MCF 10A (cell line): ENCODE measurements around the gene HOATZ. TPM values are rescaled to one million over a fixed set of nuclear protein-coding genes. Genes with fewer than 3 reads are reported as not detected.

Experiments
- BruUV-seq: library from RNA; stranded (reverse); fragments of 400-500 nt; replicated peaks from 2 replicates; lab custom pipeline; 2021; lab: Mats Ljungman, UMichigan
- CTCF ChIA-PET: fragments of 300-600 bp; sonication (Branson Sonifier 250); formaldehyde crosslinking; extraction: SDS; loops from one replicate; lab custom pipeline; 2021; ENCODE audit warnings: antibody characterized with exemption, inconsistent platforms; lab: Yijun Ruan, JAX
- POLR2A ChIA-PET: fragments of 300-600, 350-650 bp; sonication (Branson Sonifier 250); formaldehyde crosslinking; extraction: SDS; loops from one replicate; lab custom pipeline; 2020; ENCODE audit warnings: antibody characterized with exemption, inconsistent platforms; lab: Yijun Ruan, JAX
- DNase-seq: peaks from one replicate; pipeline ENCODE4 v3.0.0-alpha.2; 2018; ENCODE audit not compliant: unreplicated experiment
- H3K27ac Mint-ChIP-seq: one replicate; pipeline ENCODE4 v1.8.0; 2022; ENCODE audit warnings: mild to moderate bottlenecking, low read depth, mixed read lengths; ENCODE audit not compliant: unreplicated experiment
- H3K27me3 Mint-ChIP-seq: one replicate; pipeline ENCODE4 v1.8.0; 2022; ENCODE audit warnings: mixed read lengths; ENCODE audit not compliant: insufficient read depth, unreplicated experiment
- H3K36me3 Mint-ChIP-seq: one replicate; pipeline ENCODE4 v1.8.0; 2022; ENCODE audit warnings: mild to moderate bottlenecking, moderate library complexity, mixed read lengths; ENCODE audit not compliant: insufficient read depth, unreplicated experiment
- H3K4me1 Mint-ChIP-seq: one replicate; pipeline ENCODE4 v1.8.0; 2022; ENCODE audit warnings: mixed read lengths; ENCODE audit not compliant: insufficient read depth, unreplicated experiment
- H3K4me3 Mint-ChIP-seq: one replicate; pipeline ENCODE4 v1.8.0; 2022; ENCODE audit warnings: mild to moderate bottlenecking, moderate library complexity, mixed read lengths; ENCODE audit not compliant: unreplicated experiment
- H3K9me3 Mint-ChIP-seq: one replicate; pipeline ENCODE4 v1.8.0; 2022; ENCODE audit warnings: mixed read lengths; ENCODE audit not compliant: unreplicated experiment
- intact Hi-C: fragments of 100-400 bp; cut with micrococcal nuclease; formaldehyde crosslinking; loops from 2 replicates; pipeline ENCODE4 v1.14.1; 2022
- total RNA-seq: library from RNA; stranded (reverse); gene quantifications from 2 replicates; pipeline ENCODE4 v1.2.3, GENCODE V29; 2022
- TF ChIP-seq, protein P1 (sequence below): fragments of 200-600 bp; IDR thresholded peaks from one replicate; pipeline ENCODE4 v1.8.0; 2022; ENCODE audit warnings: antibody characterized with exemption, mild to moderate bottlenecking; ENCODE audit not compliant: unreplicated experiment

Gene HOATZ
- total RNA-seq, 1 experiment from 2014 or later = not detected

DNA sequence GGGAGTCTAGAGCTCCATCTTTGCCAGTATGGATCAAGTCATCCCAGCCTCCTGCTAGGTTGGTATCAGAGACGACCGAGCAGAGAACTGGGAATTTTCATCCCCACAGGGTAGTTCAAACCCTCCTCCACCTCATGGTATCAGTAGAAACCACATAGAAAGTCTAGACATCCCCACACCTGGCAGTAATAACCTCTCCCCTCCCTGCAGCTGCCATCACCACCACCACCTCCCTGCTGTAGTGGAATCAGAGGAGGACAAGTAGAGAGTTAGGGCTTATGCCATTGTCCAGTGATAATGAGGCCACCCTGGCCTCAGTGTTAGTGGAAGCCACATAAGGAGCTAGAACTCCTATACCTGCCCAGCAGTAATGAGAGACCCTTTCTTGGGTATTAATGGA is 36.7 kb upstream of the HOATZ start:
- intact Hi-C loops = no loop called here
- BruUV-seq = no TSS peak

DNA sequence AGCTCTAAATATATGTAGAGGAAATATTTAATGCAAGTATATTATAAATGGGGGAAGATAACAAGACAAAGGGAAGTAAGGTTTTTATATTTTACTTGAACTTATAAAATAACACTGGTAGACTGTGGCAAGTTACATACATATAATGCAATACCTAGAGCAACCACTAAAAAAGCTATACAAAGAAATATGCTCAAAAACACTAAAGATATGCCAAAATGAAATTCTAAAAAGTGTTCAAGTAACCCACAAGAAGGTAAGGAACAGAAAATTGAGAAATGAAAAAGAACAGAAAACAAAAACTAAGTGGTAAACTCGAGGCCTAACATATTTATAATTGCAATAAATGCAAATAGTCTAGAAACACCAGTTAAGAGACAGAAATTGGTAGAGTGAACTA is 34.9 kb upstream of the HOATZ start:
- Mint-ChIP-seq H3K9me3 (peaks cover 18% of the 10 kb centered on the region), H3K27ac (no peak overlapping the region), H3K36me3 (no peaks in the 10 kb centered on the region), H3K4me1 (peaks cover 5% of the 10 kb centered on the region), H3K4me3 (no peak overlapping the region), H3K27me3 (no peaks in the 10 kb centered on the region)
- ChIA-PET POLR2A (interaction anchor here (1.2 kb wide), 1 partner anchor 30 kb away, joined by 5 read pairs; no protein-coding TSS in a partner anchor), CTCF (interaction anchor here (1.0 to 1.4 kb wide), 2 partner anchors 19 to 26 kb away, joined by 4 to 7 read pairs; no protein-coding TSS in a partner anchor)
- no TSS peak for BruUV-seq
- DNase-seq = no peak
- TF ChIP-seq, protein P1, sequence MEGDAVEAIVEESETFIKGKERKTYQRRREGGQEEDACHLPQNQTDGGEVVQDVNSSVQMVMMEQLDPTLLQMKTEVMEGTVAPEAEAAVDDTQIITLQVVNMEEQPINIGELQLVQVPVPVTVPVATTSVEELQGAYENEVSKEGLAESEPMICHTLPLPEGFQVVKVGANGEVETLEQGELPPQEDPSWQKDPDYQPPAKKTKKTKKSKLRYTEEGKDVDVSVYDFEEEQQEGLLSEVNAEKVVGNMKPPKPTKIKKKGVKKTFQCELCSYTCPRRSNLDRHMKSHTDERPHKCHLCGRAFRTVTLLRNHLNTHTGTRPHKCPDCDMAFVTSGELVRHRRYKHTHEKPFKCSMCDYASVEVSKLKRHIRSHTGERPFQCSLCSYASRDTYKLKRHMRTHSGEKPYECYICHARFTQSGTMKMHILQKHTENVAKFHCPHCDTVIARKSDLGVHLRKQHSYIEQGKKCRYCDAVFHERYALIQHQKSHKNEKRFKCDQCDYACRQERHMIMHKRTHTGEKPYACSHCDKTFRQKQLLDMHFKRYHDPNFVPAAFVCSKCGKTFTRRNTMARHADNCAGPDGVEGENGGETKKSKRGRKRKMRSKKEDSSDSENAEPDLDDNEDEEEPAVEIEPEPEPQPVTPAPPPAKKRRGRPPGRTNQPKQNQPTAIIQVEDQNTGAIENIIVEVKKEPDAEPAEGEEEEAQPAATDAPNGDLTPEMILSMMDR = no peak
- intact Hi-C loops = no loop called here

More for the DNA sequence above, 36.7 kb upstream of the HOATZ start:
- POLR2A ChIA-PET = no interaction called here
- H3K9me3 Mint-ChIP-seq = peaks cover 8% of the 10 kb centered on the region
- no peak overlapping the region for H3K4me3 Mint-ChIP-seq
- no peaks in the 10 kb centered on the region for H3K27me3 Mint-ChIP-seq
- H3K4me1 Mint-ChIP-seq = peaks cover 5% of the 10 kb centered on the region
- no peak overlapping the region for H3K27ac Mint-ChIP-seq
- TF ChIP-seq, protein P1 = no peak
- DNase-seq = no peak
- CTCF ChIA-PET = no interaction called here
- H3K36me3 Mint-ChIP-seq = no peaks in the 10 kb centered on the region

DNA sequence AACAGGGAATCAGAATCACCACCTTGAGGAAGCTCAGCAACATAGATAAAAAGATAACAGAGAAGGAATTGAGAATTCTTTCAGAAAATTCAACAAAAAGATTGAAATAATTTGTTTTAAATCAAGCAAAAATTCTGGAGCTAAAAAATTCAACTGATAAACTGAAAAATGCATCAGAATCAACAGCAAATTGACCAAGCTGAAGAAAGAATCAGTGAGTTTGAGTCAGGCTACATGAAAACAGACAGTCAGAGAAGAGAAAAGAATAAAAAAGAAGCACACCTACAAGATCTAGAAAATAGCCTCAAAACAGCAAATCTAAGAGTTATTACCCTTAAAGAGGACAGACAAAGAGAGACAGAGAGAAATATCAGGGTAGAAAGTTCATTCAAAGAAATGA is 31.1 kb upstream of the HOATZ start:
- ChIA-PET POLR2A (interaction anchor here (0.7 to 1.0 kb wide), 3 partner anchors 28 to 461 kb away, joined by 3 read pairs; no protein-coding TSS in a partner anchor), CTCF (interaction anchor here (1.0 kb wide), 1 partner anchor 358 kb away, joined by 3 read pairs; no protein-coding TSS in a partner anchor)
- Mint-ChIP-seq H3K4me3 (no peak overlapping the region), H3K36me3 (no peaks in the 10 kb centered on the region), H3K9me3 (peaks cover 18% of the 10 kb centered on the region), H3K4me1 (peaks cover 3% of the 10 kb centered on the region), H3K27ac (no peak overlapping the region), H3K27me3 (no peaks in the 10 kb centered on the region)
- no TSS peak for BruUV-seq
- intact Hi-C loops = no loop called here
- DNase-seq = no peak
- TF ChIP-seq, protein P1 = no peak

DNA sequence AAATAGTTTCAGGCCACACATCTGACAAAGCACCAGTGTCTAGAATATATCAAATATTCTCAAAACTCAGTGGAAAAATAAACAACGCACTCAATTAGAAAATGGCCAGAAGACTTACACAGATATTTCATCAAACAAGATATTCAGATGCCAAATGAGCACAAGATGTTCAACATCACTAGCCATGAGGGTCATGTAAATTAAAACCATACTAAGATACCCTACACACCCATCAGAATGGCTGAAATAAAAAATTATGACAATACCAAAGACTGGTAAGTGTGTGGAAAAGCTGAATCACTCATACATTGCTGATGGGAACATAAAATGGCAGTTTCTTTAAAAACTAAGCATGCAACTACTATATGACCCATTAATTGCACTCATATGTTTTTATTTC is 24.1 kb upstream of the HOATZ start:
- intact Hi-C loops = no loop called here
- TF ChIP-seq, protein P1 = no peak
- H3K27me3 Mint-ChIP-seq = no peaks in the 10 kb centered on the region
- H3K36me3 Mint-ChIP-seq = no peaks in the 10 kb centered on the region
- BruUV-seq = no TSS peak
- no peak overlapping the region for H3K4me3 Mint-ChIP-seq
- ChIA-PET CTCF (interaction anchor here (0.5 kb wide), 1 partner anchor 83 kb away, joined by 3 read pairs; no protein-coding TSS in a partner anchor), POLR2A (no interaction called here)
- H3K9me3 Mint-ChIP-seq = no peaks in the 10 kb centered on the region
- H3K27ac Mint-ChIP-seq = no peak overlapping the region
- no peaks in the 10 kb centered on the region for H3K4me1 Mint-ChIP-seq
- no peak for DNase-seq
